Neural crest cell (in vitro differentiated cells): Measurements from ENCODE around the gene FBXW9. TPM values are rescaled to one million over a fixed set of nuclear protein-coding genes. Genes with fewer than 3 reads are reported as not detected.

Experiments used
- DNase-seq: peaks from one replicate; pipeline ENCODE4 v3.0.0; 2021; ENCODE audit warnings: low read depth, mixed read lengths, low spot score
- H3K27ac Mint-ChIP-seq: one replicate; pipeline ENCODE4 v1.8.0; 2021; ENCODE audit warnings: mild to moderate bottlenecking, mixed read lengths; ENCODE audit not compliant: unreplicated experiment
- H3K27me3 Mint-ChIP-seq: 2 replicates; pipeline ENCODE4 v1.8.0; 2021; ENCODE audit warnings: low read depth, mild to moderate bottlenecking, mixed read lengths
- H3K36me3 Mint-ChIP-seq: 2 replicates; pipeline ENCODE4 v1.8.0; 2021; ENCODE audit warnings: low read depth, mild to moderate bottlenecking, mixed read lengths
- H3K4me1 Mint-ChIP-seq: 2 replicates; pipeline ENCODE4 v1.8.0; 2021; ENCODE audit warnings: mixed read lengths
- H3K4me3 Mint-ChIP-seq: one replicate; pipeline ENCODE4 v1.8.0; 2021; ENCODE audit warnings: mild to moderate bottlenecking, mixed read lengths
- H3K9me3 Mint-ChIP-seq: 2 replicates; pipeline ENCODE4 v1.8.0; 2021; ENCODE audit warnings: mixed read lengths
- total RNA-seq: library from RNA; stranded (reverse); gene quantifications from 2 replicates; pipeline ENCODE4 v1.2.1, GENCODE V29; 2021
- TF ChIP-seq, protein P1 (sequence below): fragments of 200-600 bp; sonication (generic); conservative IDR thresholded peaks from 2 replicates; pipeline ENCODE4 v1.5.0; 2021; ENCODE audit warnings: antibody characterized with exemption, mild to moderate bottlenecking

FBXW9 gene
- total RNA-seq, 1 donor from 2014 or later, result 15.9 TPM

DNA sequence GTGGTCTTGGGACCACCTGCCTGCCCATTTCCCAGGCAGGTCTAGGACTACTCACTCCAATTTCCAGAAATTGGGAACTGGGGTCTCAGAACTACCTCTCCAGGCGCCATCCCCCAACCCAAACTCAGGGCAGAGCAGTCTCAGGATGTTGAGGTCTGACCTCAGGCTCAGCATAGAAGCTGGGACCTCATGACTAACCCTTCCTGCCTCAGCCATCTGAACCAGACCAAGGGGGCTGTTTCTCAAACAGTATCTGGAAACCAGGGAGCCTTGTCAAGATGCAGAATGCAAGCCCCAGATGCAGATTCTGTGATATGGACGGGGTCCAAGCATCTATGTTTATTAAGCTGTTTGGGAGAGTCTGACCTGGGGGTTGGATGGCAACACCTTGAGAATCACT is 1.3 kb downstream of the FBXW9 start:
- no peaks in the 10 kb centered on the region for H3K9me3 Mint-ChIP-seq
- H3K36me3 Mint-ChIP-seq, result no peaks in the 10 kb centered on the region
- H3K27ac Mint-ChIP-seq, result no peak overlapping the region
- peaks cover 12% of the 10 kb centered on the region for H3K4me1 Mint-ChIP-seq
- H3K4me3 Mint-ChIP-seq, result peak overlapping the region; percentile 73
- peaks cover 6% of the 10 kb centered on the region for H3K27me3 Mint-ChIP-seq
- DNase-seq, result no peak
- TF ChIP-seq, protein P1, sequence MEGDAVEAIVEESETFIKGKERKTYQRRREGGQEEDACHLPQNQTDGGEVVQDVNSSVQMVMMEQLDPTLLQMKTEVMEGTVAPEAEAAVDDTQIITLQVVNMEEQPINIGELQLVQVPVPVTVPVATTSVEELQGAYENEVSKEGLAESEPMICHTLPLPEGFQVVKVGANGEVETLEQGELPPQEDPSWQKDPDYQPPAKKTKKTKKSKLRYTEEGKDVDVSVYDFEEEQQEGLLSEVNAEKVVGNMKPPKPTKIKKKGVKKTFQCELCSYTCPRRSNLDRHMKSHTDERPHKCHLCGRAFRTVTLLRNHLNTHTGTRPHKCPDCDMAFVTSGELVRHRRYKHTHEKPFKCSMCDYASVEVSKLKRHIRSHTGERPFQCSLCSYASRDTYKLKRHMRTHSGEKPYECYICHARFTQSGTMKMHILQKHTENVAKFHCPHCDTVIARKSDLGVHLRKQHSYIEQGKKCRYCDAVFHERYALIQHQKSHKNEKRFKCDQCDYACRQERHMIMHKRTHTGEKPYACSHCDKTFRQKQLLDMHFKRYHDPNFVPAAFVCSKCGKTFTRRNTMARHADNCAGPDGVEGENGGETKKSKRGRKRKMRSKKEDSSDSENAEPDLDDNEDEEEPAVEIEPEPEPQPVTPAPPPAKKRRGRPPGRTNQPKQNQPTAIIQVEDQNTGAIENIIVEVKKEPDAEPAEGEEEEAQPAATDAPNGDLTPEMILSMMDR, result no peak

DNA sequence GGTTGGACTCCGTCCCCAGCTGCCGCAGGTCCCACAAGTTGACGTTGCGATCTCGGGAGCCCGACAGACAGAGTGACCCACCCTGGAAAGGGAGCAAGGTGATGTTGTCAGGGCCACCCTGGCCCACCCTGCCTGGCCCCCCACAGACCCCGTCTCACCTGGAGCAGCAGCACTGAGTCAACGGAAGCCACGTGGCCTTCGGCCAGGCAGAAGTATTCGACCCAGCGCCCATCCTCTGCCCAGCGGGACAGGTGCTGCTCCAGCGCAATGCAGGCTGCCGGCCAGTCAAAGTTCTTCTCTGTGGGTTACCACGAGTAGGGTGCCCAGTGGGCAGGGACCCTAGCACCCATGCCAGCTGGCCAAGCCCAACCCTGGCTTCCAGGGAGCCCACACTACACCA is 1.8 kb downstream of the FBXW9 start:
- H3K4me1 Mint-ChIP-seq, result peaks cover 12% of the 10 kb centered on the region
- H3K36me3 Mint-ChIP-seq, result no peaks in the 10 kb centered on the region
- no peaks in the 10 kb centered on the region for H3K9me3 Mint-ChIP-seq
- H3K4me3 Mint-ChIP-seq, result peak overlapping the region; percentile 73
- DNase-seq, result no peak
- peaks cover 6% of the 10 kb centered on the region for H3K27me3 Mint-ChIP-seq
- no peak overlapping the region for H3K27ac Mint-ChIP-seq
- TF ChIP-seq, protein P1, result no peak

DNA sequence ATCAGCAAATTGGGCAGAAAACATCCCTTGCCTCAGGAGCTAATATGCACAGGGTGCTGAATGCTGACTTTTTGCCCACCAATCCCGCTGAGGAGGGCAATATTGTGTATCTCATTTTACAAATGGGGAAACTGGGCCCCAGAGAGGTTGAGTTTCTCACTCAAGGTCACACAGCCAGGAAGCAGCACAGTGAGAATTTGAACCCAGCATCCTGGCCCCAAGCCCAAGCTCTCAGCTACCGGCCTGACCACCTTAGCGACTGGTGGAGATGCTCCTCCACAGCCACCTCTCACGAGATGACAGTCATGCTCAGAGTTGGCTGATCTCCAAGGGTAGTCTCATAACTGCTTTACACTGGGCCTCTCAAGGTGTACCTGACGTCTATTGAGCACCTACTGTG is 3.5 kb downstream of the FBXW9 start:
- Mint-ChIP-seq H3K4me3 (peak overlapping the region; percentile 12), H3K27me3 (peaks cover 6% of the 10 kb centered on the region), H3K4me1 (peaks cover 8% of the 10 kb centered on the region), H3K9me3 (no peaks in the 10 kb centered on the region), H3K36me3 (no peaks in the 10 kb centered on the region), H3K27ac (no peak overlapping the region)
- DNase-seq, result no peak
- TF ChIP-seq, protein P1, result no peak

DNA sequence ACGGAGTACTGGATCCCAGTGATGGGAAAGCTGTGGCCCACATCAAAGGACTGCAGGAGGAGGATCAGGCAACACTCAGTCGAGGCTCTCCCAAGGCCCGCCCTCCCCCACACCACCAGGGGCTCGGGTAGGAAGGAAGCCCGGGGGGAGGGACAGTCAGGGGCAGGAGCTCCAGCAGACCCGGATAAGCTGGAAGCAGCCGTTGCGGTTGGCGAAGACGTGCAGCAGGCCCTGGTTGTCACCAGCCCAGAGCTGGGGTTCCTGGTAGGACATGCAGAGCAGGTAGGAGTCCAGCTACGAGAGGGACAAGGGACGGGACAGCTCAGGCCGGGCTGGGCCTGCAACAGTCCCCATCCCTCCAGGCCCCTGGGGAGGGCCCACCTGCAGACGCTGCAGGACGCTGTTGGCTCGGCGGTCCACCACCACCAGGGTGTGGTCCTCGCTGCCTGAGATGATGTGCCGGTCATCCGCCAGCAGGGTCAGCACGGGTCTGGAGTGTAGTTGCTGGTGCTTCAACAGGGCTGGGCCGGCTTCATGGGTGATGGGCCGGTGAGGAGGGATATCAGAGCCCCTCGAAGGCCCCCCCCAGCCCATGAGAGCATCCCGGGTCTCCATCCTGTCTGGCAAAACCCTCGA is 6.7 kb downstream of the FBXW9 start:
- no peak for DNase-seq
- H3K4me1 Mint-ChIP-seq, result no peaks in the 10 kb centered on the region
- H3K4me3 Mint-ChIP-seq, result no peak overlapping the region
- H3K27ac Mint-ChIP-seq, result no peak overlapping the region
- TF ChIP-seq, protein P1, result no peak
- no peaks in the 10 kb centered on the region for H3K9me3 Mint-ChIP-seq
- no peaks in the 10 kb centered on the region for H3K27me3 Mint-ChIP-seq
- H3K36me3 Mint-ChIP-seq, result no peaks in the 10 kb centered on the region

DNA sequence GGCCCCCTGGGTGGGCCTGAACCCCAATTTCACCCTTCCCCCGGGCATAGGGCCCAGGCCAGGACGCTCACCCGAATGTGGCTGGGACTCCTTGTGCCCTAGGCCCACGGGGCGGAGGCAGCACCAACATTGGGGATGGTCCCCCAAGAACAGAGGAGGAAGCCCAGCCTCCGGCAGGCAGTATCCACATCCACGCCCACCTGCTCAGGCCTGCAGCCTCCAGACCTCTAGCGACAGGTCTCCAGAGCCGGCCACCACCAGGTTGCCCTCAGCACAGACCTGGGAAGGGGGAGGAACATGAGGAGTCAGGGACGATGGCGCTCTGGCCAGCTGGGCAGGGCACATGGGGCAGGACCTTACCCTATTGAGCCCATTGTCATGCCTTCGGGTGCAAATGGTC is 7.4 kb downstream of the FBXW9 start:
- no peak for DNase-seq
- Mint-ChIP-seq H3K27me3 (no peaks in the 10 kb centered on the region), H3K9me3 (no peaks in the 10 kb centered on the region), H3K4me3 (no peak overlapping the region), H3K4me1 (no peaks in the 10 kb centered on the region), H3K27ac (no peak overlapping the region), H3K36me3 (no peaks in the 10 kb centered on the region)
- TF ChIP-seq, protein P1, result no peak
